IMR-90 (cell line): ENCODE results near the gene SPATA21. TPM values are rescaled to one million over a fixed set of nuclear protein-coding genes. Genes with fewer than 3 reads are reported as not detected.

ENCODE experiments used
- ATAC-seq: fragments of 200-7000 bp; cut with Tn5 transposase; 2 replicates; pipeline ENCODE4 v1.9.1; 2020; ENCODE audit warnings: low read depth, mild to moderate bottlenecking, moderate library complexity
- BruUV-seq: library from RNA; stranded (reverse); fragments of 400-500 nt; replicated peaks from 2 replicates; lab custom pipeline; 2021; lab: Mats Ljungman, UMichigan
- CTCF ChIA-PET: fragments of 300-600 bp; formaldehyde crosslinking; extraction: SDS; loops from one replicate; lab custom pipeline; 2021; ENCODE audit warnings: antibody characterized with exemption; lab: Yijun Ruan, JAX
- POLR2A ChIA-PET: fragments of 300-600 bp; sonication (Branson Sonifier 250); formaldehyde crosslinking; loops from one replicate; lab custom pipeline; 2022; ENCODE audit warnings: antibody characterized with exemption; ENCODE audit not compliant: unreplicated experiment; lab: Charles Lee
- DNase-seq: peaks from one replicate; pipeline ENCODE4 v3.0.0; 2013
- H2AFZ ChIP-seq: replicated peaks from 2 replicates; pipeline ENCODE3; 2013; ENCODE audit warnings: low read length, mild to moderate bottlenecking; ENCODE audit not compliant: poor library complexity
- H2AK5ac ChIP-seq: 2 replicates; pipeline ENCODE4 v1.6.1; 2013; ENCODE audit warnings: low read depth, low read length, inconsistent platforms
- H2AK9ac ChIP-seq: replicated peaks from 2 replicates; pipeline ENCODE3; 2013; ENCODE audit warnings: mild to moderate bottlenecking, low read depth, low read length, moderate library complexity; ENCODE audit not compliant: poor library complexity
- H2BK120ac ChIP-seq: 2 replicates; pipeline ENCODE4 v1.6.1; 2013; ENCODE audit warnings: low read depth, low read length, inconsistent platforms
- H2BK15ac ChIP-seq: 3 replicates; pipeline ENCODE4 v1.6.1; 2013; ENCODE audit warnings: low read depth, low read length, inconsistent platforms
- H2BK20ac ChIP-seq: 2 replicates; pipeline ENCODE4 v1.6.1; 2013; ENCODE audit warnings: low read depth, mild to moderate bottlenecking, inconsistent platforms, low read length, moderate library complexity
- H2BK5ac ChIP-seq: 2 replicates; pipeline ENCODE4 v1.6.1; 2013; ENCODE audit warnings: mild to moderate bottlenecking, low read depth, low read length, inconsistent platforms; ENCODE audit not compliant: poor library complexity, severe bottlenecking
- H3K14ac ChIP-seq: replicated peaks from 2 replicates; pipeline ENCODE4 v1.6.1; 2013; ENCODE audit warnings: low read depth, low read length, inconsistent platforms
- H3K18ac ChIP-seq: 2 replicates; pipeline ENCODE4 v1.6.1; 2013; ENCODE audit warnings: low read depth, low read length, control low read depth
- H3K23ac ChIP-seq: 2 replicates; pipeline ENCODE4 v1.6.1; 2013; ENCODE audit warnings: low read depth, low read length, inconsistent platforms
- H3K27ac ChIP-seq: 2 replicates; pipeline ENCODE4 v1.5.1; 2013; ENCODE audit warnings: mild to moderate bottlenecking, control low read depth, low read length; ENCODE audit not compliant: insufficient read depth
- H3K27me3 ChIP-seq: 2 replicates; pipeline ENCODE4 v1.6.1; 2013; ENCODE audit warnings: low read length; ENCODE audit not compliant: control insufficient read depth, insufficient read depth
- H3K36me3 ChIP-seq: 2 replicates; pipeline ENCODE4 v1.6.1; 2013; ENCODE audit warnings: low read length, mixed read lengths; ENCODE audit not compliant: control insufficient read depth, insufficient read depth
- H3K4ac ChIP-seq: 2 replicates; pipeline ENCODE4 v1.6.1; 2013; ENCODE audit warnings: low read depth, low read length, inconsistent platforms
- H3K4me1 ChIP-seq: 2 replicates; pipeline ENCODE4 v1.6.1; 2013; ENCODE audit warnings: low read length, mixed read lengths; ENCODE audit not compliant: control insufficient read depth, insufficient read depth
- H3K4me2 ChIP-seq: 2 replicates; pipeline ENCODE4 v1.6.1; 2013; ENCODE audit warnings: low read depth, mild to moderate bottlenecking, control low read depth, low read length, moderate library complexity
- H3K4me3 ChIP-seq: 2 replicates; pipeline ENCODE4 v1.5.1; 2013; ENCODE audit warnings: low read depth, mild to moderate bottlenecking, control low read depth, low read length, moderate library complexity; ENCODE audit not compliant: insufficient read depth
- H3K56ac ChIP-seq: 2 replicates; pipeline ENCODE4 v1.6.1; 2013; ENCODE audit warnings: low read length, inconsistent platforms; ENCODE audit not compliant: insufficient read depth; ENCODE audit errors: extremely low read depth
- H3K79me1 ChIP-seq, 2 experiments: 2 replicates each; pipeline ENCODE4 v1.6.1; 2013; ENCODE audit warnings: low read length in 2 of 2, inconsistent platforms in 1 of 2, low read depth in 1 of 2
- H3K9ac ChIP-seq: 2 replicates; pipeline ENCODE4 v1.6.1; 2013; ENCODE audit warnings: low read depth, low read length, control low read depth
- H3K9me1 ChIP-seq: 2 replicates; pipeline ENCODE4 v1.6.1; 2013; ENCODE audit warnings: low read length, inconsistent platforms; ENCODE audit not compliant: insufficient read depth
- H3K9me3 ChIP-seq: 2 replicates; pipeline ENCODE4 v1.6.1; 2013; ENCODE audit warnings: low read length; ENCODE audit not compliant: control insufficient read depth, insufficient read depth
- H4K20me1 ChIP-seq: 2 replicates; pipeline ENCODE4 v1.6.1; 2013; ENCODE audit warnings: low read length, inconsistent platforms; ENCODE audit not compliant: insufficient read depth
- H4K5ac ChIP-seq: 2 replicates; pipeline ENCODE4 v1.6.1; 2013; ENCODE audit warnings: mild to moderate bottlenecking, low read depth, low read length, control low read depth
- H4K8ac ChIP-seq, 2 experiments: 2 replicates each; pipeline ENCODE4 v1.6.1; 2013; ENCODE audit warnings: low read depth in 2 of 2, low read length in 2 of 2, control low read depth in 1 of 2, inconsistent platforms in 1 of 2
- H4K91ac ChIP-seq: 2 replicates; pipeline ENCODE4 v1.6.1; 2013; ENCODE audit warnings: low read depth, low read length, inconsistent platforms; ENCODE audit not compliant: insufficient read depth
- BHLHE40 ChIP-seq: fragments of 150-350 bp; IDR thresholded peaks from 2 replicates; pipeline ENCODE4 v1.6.1; 2016; ENCODE audit warnings: mild to moderate bottlenecking, low read depth, low read length
- CHD1 ChIP-seq: IDR thresholded peaks from 2 replicates; pipeline ENCODE4 v1.6.1; 2012; ENCODE audit warnings: low read depth, low read length, improper control_type of control experiment
- FOS ChIP-seq: fragments of 150-350 bp; IDR thresholded peaks from 2 replicates; pipeline ENCODE4 v1.6.1; 2016; ENCODE audit warnings: low read depth, low read length
- MAZ ChIP-seq: IDR thresholded peaks from 2 replicates; pipeline ENCODE4 v1.6.1; 2012; ENCODE audit warnings: low read depth, mild to moderate bottlenecking, low read length, improper control_type of control experiment, moderate library complexity, borderline replicate concordance
- NFE2L2 ChIP-seq: fragments of 150-350 bp; IDR thresholded peaks from 2 replicates; pipeline ENCODE4 v1.6.1; 2016; ENCODE audit warnings: low read depth, mild to moderate bottlenecking, low read length
- POLR2A ChIP-seq: IDR thresholded peaks from 2 replicates; pipeline ENCODE4 v1.6.1; 2012; ENCODE audit warnings: mild to moderate bottlenecking, low read depth, low read length
- RAD21 ChIP-seq: IDR thresholded peaks from 2 replicates; pipeline ENCODE4 v1.6.1; 2012; ENCODE audit warnings: low read length, improper control_type of control experiment
- RCOR1 ChIP-seq: IDR thresholded peaks from 2 replicates; pipeline ENCODE4 v1.6.1; 2012; ENCODE audit warnings: mild to moderate bottlenecking, low read length, improper control_type of control experiment; ENCODE audit not compliant: insufficient replicate concordance
- RFX5 ChIP-seq: IDR thresholded peaks from 2 replicates; pipeline ENCODE4 v1.8.0; 2012; ENCODE audit warnings: low read depth, mild to moderate bottlenecking, low read length, moderate library complexity
- SMC3 ChIP-seq: fragments of 150-350 bp; IDR thresholded peaks from 2 replicates; pipeline ENCODE4 v1.6.1; 2016; ENCODE audit warnings: low read depth, mild to moderate bottlenecking, antibody characterized with exemption, low read length, moderate library complexity
- WGBS, 2 experiments: methylation state at CpG; one replicate each; pipeline versions ENCODE4 v1.1.5 to v1.1.7; 2013; ENCODE audit warnings: missing lambda C conversion rate in 2 of 2; ENCODE audit not compliant: insufficient read length in 1 of 2; ENCODE audit errors: extremely low coverage in 2 of 2; 5-methylcytosine and 5-hydroxymethylcytosine counted together
- dilution Hi-C: fragments of 300-500 bp; cut with HindIII; formaldehyde crosslinking; loops from one replicate; pipeline ENCODE4 v1.14.3; 2018; ENCODE audit warnings: low sequenced_read_pairs; ENCODE audit not compliant: unreplicated experiment
- in situ Hi-C: fragments of 300-500 bp; cut with MboI; formaldehyde crosslinking; loops from 3 replicates; pipeline ENCODE4 v1.14.3; 2019; ENCODE audit warnings: low sequenced_read_pairs, inconsistent platforms, mixed read lengths
- intact Hi-C: fragments of 100-400 bp; cut with micrococcal nuclease; formaldehyde crosslinking; loops from 2 replicates; pipeline ENCODE4 v1.10.0; 2022
- polyA plus RNA-seq, 3 experiments: library from polyadenylated mRNA; depleted of rRNA; stranded (reverse); fragments of >200 nt; gene quantifications; 2 replicates each; pipeline ENCODE4 v1.2.3, GENCODE V29; 2012; ENCODE audit warnings: low replicate concordance in 1 of 3
- total RNA-seq: library from RNA; depleted of rRNA; stranded (reverse); fragments of >200 nt; gene quantifications from 2 replicates; pipeline ENCODE4 v1.2.3, GENCODE V29; 2012
- TF ChIP-seq, protein P1 (sequence below): fragments of 150-350 bp; IDR thresholded peaks from 2 replicates; pipeline ENCODE4 v1.6.1; 2016; ENCODE audit warnings: low read depth, mild to moderate bottlenecking, low read length, moderate library complexity, borderline replicate concordance
- TF ChIP-seq, protein P2 (sequence below): conservative IDR thresholded peaks from 2 replicates; pipeline ENCODE4 v1.5.1; 2012; ENCODE audit warnings: mild to moderate bottlenecking, low read depth, low read length, improper control_type of control experiment
- TF ChIP-seq, protein P3 (sequence below): fragments of 150-350 bp; IDR thresholded peaks from 2 replicates; pipeline ENCODE4 v1.6.1; 2017; ENCODE audit warnings: mild to moderate bottlenecking, antibody characterized with exemption, low read length, low read depth

SPATA21 gene
- total and polyA plus RNA-seq, 2 of the 4 experiments (the other 2 are of a cell fraction): not detected

DNA sequence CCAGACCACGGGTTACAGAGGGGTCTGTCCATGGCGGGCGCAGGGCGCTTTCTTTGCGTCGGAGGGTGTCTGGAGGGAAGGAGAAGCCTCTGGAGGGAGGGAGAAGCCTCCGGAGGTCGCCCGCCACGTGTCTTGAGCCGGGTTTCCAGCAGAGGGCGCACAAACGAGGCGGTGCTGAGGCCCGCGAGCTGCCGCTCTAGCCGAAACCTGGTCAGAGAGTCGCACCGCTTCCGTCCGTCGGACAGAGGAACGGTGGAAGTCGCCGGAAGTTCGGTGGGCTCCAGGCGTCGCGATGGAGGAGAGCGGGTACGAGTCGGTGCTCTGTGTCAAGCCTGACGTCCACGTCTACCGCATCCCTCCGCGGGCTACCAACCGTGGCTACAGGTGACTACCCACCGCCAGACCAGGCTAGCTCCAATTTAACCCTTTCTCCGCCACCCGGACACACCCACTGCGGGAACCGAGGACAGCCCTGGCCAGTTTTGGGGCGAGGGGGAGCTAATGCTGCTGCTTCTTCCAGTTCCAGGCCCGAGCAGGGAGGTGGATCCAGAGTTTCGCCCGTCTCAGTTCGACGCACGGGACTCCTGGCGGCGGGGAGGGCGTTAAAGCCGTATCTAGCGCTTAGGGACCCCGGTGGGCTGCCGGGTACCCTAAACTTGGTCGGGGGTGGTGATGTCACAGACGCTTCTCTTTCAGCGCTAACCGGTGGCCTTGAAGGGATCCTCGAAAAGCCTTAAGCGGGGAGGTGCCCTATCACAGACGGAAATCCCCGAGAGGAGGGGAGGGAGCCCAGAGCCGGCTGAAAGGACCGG, 3.5 kb upstream of the SPATA21 start, which contains the start of gene NECAP2:
NECAP2 (plus strand) TSS at position 255 of the 812 bp plus-strand sequence; CDS start at position 293, 38 bp downstream.
- H2AK5ac ChIP-seq: peak within 1 kb of the TSS; percentile 95
- H3K27ac ChIP-seq: peak within 1 kb of the TSS; percentile 84
- TF ChIP-seq, protein P1, sequence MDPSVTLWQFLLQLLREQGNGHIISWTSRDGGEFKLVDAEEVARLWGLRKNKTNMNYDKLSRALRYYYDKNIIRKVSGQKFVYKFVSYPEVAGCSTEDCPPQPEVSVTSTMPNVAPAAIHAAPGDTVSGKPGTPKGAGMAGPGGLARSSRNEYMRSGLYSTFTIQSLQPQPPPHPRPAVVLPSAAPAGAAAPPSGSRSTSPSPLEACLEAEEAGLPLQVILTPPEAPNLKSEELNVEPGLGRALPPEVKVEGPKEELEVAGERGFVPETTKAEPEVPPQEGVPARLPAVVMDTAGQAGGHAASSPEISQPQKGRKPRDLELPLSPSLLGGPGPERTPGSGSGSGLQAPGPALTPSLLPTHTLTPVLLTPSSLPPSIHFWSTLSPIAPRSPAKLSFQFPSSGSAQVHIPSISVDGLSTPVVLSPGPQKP: no peak
- TF ChIP-seq, protein P2, sequence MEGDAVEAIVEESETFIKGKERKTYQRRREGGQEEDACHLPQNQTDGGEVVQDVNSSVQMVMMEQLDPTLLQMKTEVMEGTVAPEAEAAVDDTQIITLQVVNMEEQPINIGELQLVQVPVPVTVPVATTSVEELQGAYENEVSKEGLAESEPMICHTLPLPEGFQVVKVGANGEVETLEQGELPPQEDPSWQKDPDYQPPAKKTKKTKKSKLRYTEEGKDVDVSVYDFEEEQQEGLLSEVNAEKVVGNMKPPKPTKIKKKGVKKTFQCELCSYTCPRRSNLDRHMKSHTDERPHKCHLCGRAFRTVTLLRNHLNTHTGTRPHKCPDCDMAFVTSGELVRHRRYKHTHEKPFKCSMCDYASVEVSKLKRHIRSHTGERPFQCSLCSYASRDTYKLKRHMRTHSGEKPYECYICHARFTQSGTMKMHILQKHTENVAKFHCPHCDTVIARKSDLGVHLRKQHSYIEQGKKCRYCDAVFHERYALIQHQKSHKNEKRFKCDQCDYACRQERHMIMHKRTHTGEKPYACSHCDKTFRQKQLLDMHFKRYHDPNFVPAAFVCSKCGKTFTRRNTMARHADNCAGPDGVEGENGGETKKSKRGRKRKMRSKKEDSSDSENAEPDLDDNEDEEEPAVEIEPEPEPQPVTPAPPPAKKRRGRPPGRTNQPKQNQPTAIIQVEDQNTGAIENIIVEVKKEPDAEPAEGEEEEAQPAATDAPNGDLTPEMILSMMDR: peak; percentile 95
- peak; percentile 92 for TF ChIP-seq POLR2A
- no peak for TF ChIP-seq FOS
- TF ChIP-seq RAD21: peak; percentile 46
- TF ChIP-seq NFE2L2: no peak
- TF ChIP-seq, protein P3, sequence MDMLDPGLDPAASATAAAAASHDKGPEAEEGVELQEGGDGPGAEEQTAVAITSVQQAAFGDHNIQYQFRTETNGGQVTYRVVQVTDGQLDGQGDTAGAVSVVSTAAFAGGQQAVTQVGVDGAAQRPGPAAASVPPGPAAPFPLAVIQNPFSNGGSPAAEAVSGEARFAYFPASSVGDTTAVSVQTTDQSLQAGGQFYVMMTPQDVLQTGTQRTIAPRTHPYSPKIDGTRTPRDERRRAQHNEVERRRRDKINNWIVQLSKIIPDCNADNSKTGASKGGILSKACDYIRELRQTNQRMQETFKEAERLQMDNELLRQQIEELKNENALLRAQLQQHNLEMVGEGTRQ: peak; percentile 77
- TF ChIP-seq RCOR1: no peak
- TF ChIP-seq BHLHE40: 0 out of 2 replicates have a peak, but pooled peaks have one; percentile 37
- TF ChIP-seq SMC3: peak; percentile 54
- no peak for TF ChIP-seq CHD1
- no peak for TF ChIP-seq RFX5
- TF ChIP-seq MAZ: peak; percentile 68; the same call in 1 of the 2 replicates

More for the DNA sequence above, 3.5 kb upstream of the SPATA21 start, which contains the start of gene NECAP2:
- peak within 1 kb of the TSS; percentile 96 for H4K5ac ChIP-seq
- WGBS, 2 experiments: 0% methylated on average over 34 of the region's 68 CpGs; no CpG with 5 or more reads in 1 of the 2 experiments
- H4K8ac ChIP-seq: peak within 1 kb of the TSS; percentile 86 to 99
- peak within 1 kb of the TSS; percentile 91 for H3K4ac ChIP-seq
- DNase-seq (peak; percentile 91), ATAC-seq (peak; percentile 98)
- peaks cover 21% of the 10 kb centered on the region for H3K36me3 ChIP-seq
- no peaks in the 10 kb centered on the region for H3K9me3 ChIP-seq
- ChIA-PET CTCF (interaction anchor here (0.9 to 1.2 kb wide), 4 partner anchors 14 to 72 kb away, joined by 3 read pairs; no protein-coding TSS in a partner anchor), POLR2A (interaction anchor here (0.6 kb wide), 1 partner anchor 73 kb away, joined by 3 read pairs; no protein-coding TSS in a partner anchor)
- peak within 1 kb of the TSS; percentile 91 for H3K23ac ChIP-seq
- no peaks in the 10 kb centered on the region for H3K27me3 ChIP-seq
- H3K4me3 ChIP-seq: peak within 1 kb of the TSS; percentile 92
- peak within 1 kb of the TSS; percentile 96 for H3K14ac ChIP-seq
- intact Hi-C loops (loop anchor here (1.0 kb wide), 1 partner anchor 72 kb away; no protein-coding TSS in a partner anchor), dilution Hi-C loops (no loop called here), in situ Hi-C loops (no loop called here)
- H2BK15ac ChIP-seq: peak within 1 kb of the TSS; percentile 63; the same call in 1 of the 3 replicates
- H2AFZ ChIP-seq: peak within 1 kb of the TSS; percentile 96
- peak within 1 kb of the TSS; percentile 81 for H2BK5ac ChIP-seq
- peaks cover 6% of the 10 kb centered on the region; the same call in 1 of the 2 replicates for H3K9me1 ChIP-seq
- TSS peak; percentile 37 for BruUV-seq
- peaks cover 2% of the 10 kb centered on the region for H3K4me1 ChIP-seq
- peak within 1 kb of the TSS; percentile 81 for H3K56ac ChIP-seq
- peak within 1 kb of the TSS; percentile 87 for H4K91ac ChIP-seq
- H4K20me1 ChIP-seq: peaks cover 17% of the 10 kb centered on the region; the same call in 1 of the 2 replicates
- peak within 1 kb of the TSS; percentile 99 for H2AK9ac ChIP-seq
- peaks cover 25 to 53% of the 10 kb centered on the region in 2 experiments for H3K79me1 ChIP-seq
- H2BK20ac ChIP-seq: peak within 1 kb of the TSS; percentile 66; the same call in 1 of the 2 replicates
- H3K18ac ChIP-seq: peak within 1 kb of the TSS; percentile 76; the same call in 1 of the 2 replicates
- H3K9ac ChIP-seq: peak within 1 kb of the TSS; percentile 90
- peak within 1 kb of the TSS; percentile 96 for H3K4me2 ChIP-seq
- peak within 1 kb of the TSS; percentile 86 for H2BK120ac ChIP-seq
